HG02943 (cell line): ENCODE data around the gene ADAMTSL5.

ENCODE experiments used
- ATAC-seq: cut with Tn5 transposase; IDR thresholded peaks from one replicate; pipeline ENCODE4 v1.9.1; 2021; ENCODE audit warnings: mild to moderate bottlenecking, low read depth, moderate library complexity; ENCODE audit not compliant: unreplicated experiment

The ADAMTSL5 gene

GRCh38 chr19:1468274-1468820 is 44.5 kb downstream of the ADAMTSL5 start:
- ATAC-seq = no peak

DNA sequence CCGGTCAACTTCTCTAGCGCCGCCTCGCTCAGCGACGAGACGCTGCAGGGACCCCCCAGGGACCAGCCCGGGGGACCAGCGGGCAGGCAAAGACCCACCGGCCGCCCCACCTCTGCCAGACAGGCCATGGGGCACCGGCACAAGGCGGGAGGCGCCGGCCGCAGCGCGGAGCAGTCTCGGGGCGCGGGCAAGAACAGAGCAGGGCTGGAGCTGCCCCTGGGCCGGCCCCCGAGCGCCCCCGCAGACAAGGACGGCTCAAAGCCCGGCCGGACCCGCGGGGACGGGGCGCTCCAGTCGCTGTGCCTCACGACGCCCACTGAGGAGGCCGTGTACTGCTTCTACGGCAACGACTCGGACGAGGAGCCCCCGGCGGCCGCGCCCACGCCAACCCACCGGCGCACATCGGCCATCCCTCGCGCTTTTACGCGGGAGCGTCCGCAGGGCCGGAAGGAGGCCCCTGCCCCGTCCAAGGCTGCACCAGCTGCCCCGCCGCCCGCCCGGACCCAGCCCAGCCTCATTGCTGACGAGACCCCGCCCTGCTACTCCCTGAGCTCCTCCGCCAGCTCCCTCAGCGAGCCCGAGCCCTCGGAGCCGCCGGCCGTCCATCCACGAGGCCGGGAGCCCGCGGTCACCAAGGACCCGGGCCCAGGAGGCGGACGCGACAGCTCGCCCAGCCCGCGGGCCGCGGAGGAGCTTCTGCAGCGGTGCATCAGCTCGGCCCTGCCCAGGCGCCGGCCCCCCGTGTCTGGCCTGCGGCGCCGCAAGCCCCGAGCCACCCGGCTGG is 45.1 kb downstream of the ADAMTSL5 start:
- ATAC-seq = no peak

- ATAC-seq = no peak
Measured at GRCh38 chr19:1467215-1467489, 45.7 kb downstream of the ADAMTSL5 start.

- ATAC-seq = no peak
Measured at GRCh38 chr19:1466461-1467214, 46.2 kb downstream of the ADAMTSL5 start.

DNA sequence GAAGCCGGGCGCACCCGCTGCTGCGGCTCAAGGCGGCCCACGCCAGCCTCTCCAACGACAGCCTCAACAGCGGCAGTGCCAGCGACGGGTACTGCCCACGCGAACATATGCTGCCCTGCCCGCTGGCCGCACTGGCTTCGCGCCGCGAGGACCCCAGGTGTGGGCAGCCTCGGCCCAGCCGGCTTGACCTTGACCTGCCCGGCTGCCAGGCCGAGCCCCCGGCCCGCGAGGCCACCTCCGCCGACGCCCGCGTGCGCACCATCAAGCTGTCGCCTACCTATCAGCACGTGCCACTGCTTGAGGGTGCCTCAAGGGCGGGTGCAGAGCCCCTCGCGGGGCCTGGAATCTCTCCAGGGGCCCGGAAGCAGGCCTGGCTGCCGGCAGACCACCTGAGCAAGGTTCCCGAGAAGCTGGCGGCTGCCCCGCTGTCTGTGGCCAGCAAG is 46.8 kb downstream of the ADAMTSL5 start:
- ATAC-seq = no peak

- ATAC-seq = no peak
Measured at GRCh38 chr19:1465191-1466016, 47.4 kb downstream of the ADAMTSL5 start.

- no peak for ATAC-seq
Measured at GRCh38 chr19:1461862-1462261, 51.0 kb downstream of the ADAMTSL5 start.

DNA sequence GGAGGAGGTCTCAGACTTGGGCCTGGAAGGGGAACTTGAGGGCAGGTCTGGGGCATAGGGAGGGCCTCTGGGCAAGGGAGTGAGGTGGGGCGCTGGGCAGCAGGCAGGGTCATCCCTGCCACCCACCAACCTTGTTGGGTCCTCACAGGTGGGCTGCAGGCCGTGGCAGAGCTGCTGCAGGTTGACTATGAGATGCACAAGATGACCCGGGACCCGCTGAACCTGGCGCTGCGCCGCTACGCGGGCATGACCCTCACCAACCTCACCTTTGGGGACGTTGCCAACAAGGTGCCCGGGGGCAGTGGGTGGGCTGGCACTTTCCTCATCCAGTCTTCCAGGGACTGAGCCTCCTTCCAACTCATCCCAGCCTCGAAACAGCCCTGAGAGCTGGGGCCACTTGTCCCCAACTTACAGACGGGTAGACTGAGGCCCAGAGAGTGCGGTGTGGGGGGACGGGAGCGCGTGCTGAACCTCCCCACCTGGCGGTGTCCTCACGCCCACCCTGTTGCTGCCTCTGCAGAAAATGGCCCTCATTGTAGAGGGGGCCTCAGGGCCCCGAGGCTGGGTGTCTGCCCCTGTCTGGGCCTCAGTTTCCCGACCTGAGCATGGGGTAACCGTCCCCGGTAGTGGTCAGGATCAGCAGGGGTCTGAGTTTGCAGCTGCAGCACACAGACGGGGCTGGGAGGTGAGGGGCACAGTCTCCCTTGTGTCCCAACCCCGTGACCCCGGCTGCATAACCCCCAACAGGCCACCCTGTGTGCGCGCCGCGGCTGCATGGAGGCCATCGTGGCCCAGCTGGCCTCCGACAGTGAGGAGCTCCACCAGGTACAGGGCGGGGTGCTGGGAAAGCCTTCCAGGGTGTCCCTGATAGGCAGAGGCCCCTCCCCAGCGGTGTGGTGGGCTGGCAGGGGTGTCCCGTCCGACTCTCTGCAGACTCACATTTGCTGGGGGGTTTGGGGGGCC is 52.5 kb downstream of the ADAMTSL5 start:
- ATAC-seq = no peak

GRCh38 chr19:1459479-1459878 is 53.3 kb downstream of the ADAMTSL5 start:
- no peak for ATAC-seq

DNA sequence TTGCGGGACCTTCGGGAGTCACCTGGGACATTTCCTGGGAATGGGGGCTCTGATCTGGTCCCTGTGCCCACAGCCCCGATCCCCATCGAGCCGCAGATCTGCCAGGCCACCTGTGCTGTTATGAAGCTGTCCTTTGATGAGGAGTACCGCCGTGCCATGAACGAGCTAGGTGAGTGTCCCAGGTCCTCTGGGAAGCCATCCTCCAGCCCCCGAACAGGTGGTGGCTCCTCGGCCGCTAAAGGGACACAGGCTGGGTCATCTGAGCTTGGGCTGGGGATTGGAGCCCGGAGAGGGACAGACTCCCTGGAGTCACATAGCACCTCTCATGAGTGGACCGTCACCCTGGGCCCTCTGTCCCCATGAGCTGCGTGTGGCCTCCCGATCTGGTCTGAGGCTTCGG is 54.9 kb downstream of the ADAMTSL5 start:
- ATAC-seq = no peak

- ATAC-seq = no peak
Measured at GRCh38 chr19:1457031-1457739, 55.6 kb downstream of the ADAMTSL5 start.

DNA sequence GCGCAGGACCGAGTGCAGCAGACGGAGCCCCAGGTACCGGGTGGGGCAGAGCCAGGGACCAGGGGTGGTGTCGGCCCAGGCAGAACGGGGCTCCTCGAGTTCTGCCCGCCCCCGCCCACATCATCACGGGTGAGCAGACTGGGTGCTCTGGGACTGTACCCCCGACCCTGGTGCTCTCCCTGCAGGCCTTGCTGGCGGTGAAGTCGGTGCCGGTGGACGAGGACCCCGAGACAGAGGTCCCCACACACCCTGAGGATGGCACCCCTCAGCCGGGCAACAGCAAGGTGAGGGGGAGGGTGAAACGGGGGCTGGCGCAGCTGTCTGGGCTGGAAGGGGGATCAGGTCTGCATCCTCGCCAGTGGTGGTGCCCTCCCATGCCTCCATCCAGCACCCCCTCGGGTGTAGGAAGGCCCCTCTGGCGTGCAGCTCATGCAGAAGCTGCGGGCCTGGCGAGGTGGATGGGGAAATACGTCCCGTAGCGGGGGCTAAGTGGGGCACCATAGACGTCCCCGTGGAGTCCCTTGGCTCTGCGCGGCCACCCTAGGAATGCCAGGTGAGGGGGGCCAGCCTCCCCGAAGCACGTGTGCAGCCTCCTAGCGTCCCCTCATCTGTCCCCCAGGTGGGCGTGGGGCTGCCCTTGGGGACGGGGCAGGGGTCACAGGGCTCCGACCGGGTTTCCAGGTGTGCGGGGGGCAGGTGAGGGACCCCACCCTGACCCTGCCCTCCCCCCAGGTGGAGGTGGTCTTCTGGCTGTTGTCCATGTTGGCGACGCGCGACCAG is 56.5 kb downstream of the ADAMTSL5 start:
- ATAC-seq = no peak

DNA sequence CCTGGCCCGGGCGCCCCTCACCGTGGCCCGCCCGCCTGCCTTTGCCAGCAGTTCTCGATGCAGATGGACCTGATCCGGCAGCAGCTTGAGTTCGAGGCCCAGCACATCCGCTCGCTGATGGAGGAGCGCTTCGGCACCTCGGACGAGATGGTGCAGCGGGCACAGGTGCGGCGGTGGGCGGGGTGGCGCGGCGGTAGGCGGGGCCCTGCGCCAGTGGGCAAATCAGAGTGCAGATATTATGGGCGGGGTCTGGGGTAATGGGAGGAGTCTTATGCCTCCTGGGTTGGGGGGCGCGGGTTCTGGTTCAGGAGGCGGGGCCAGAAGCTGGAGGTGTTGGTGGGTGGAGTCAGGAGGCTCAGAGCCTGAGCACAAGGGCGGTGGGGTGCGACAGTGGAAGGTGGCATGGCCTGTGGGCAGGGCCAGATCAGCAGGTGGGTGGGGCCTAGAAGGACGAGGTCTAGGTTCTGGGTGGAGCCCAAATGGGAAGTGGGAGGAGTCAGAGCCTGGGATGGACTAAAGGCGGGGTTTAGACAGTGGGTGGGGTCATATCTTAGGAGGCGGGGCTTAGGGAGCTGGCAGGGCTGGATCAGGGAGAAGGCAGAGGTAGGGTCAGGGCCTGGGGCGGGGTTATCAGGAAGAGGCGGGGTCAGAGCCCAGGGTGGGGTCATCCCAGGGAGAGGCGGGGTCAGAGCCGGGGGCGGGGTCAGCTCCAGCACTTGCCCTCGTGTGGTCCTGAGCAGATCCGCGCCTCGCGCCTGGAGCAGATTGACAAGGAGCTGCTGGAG is 57.3 kb downstream of the ADAMTSL5 start:
- no peak for ATAC-seq
